HG03521 (cell line): ENCODE results near the gene UGT1A10.

Source experiments
- ATAC-seq: cut with Tn5 transposase; IDR thresholded peaks from one replicate; pipeline ENCODE4 v1.9.1; 2021; ENCODE audit warnings: mild to moderate bottlenecking, moderate library complexity; ENCODE audit not compliant: unreplicated experiment

Gene UGT1A10

GRCh38 chr2:233768076-233768475, 131.8 kb downstream of the UGT1A10 start:
- no peak for ATAC-seq

- no peak for ATAC-seq
These were observed 133.0 kb downstream of the UGT1A10 start for GRCh38 chr2:233769260-233769659.

- no peak for ATAC-seq
These were observed 135.9 kb downstream of the UGT1A10 start for GRCh38 chr2:233772153-233772552.

- no peak for ATAC-seq
These were observed 136.3 kb downstream of the UGT1A10 start for GRCh38 chr2:233772583-233772982.

GRCh38 chr2:233773854-233774253, 137.6 kb downstream of the UGT1A10 start:
- no peak for ATAC-seq

GRCh38 chr2:233775414-233775813, 139.2 kb downstream of the UGT1A10 start:
- ATAC-seq: no peak

- no peak for ATAC-seq
These were observed 141.8 kb downstream of the UGT1A10 start, which contains the start of gene MROH2A for GRCh38 chr2:233778030-233778429. Gene MROH2A, plus strand, starts transcription at chr2:233778330. Its CDS starts 1,029 bp downstream, at chr2:233779359.

GRCh38 chr2:233779722-233780121, 143.5 kb downstream of the UGT1A10 start:
- ATAC-seq: no peak

- no peak for ATAC-seq
These were observed 144.5 kb downstream of the UGT1A10 start for GRCh38 chr2:233780771-233781170.

GRCh38 chr2:233789554-233789953, 153.3 kb downstream of the UGT1A10 start:
- no peak for ATAC-seq

- ATAC-seq: no peak
These were observed 155.1 kb downstream of the UGT1A10 start for GRCh38 chr2:233791151-233791882.

GRCh38 chr2:233791883-233792329, 155.7 kb downstream of the UGT1A10 start:
- no peak for ATAC-seq

GRCh38 chr2:233792720-233793119, 156.5 kb downstream of the UGT1A10 start:
- ATAC-seq: no peak

- no peak for ATAC-seq
These were observed 157.3 kb downstream of the UGT1A10 start for GRCh38 chr2:233793465-233794127.

GRCh38 chr2:233794128-233794658, 157.9 kb downstream of the UGT1A10 start:
- no peak for ATAC-seq

GRCh38 chr2:233795735-233796171, 159.5 kb downstream of the UGT1A10 start:
- no peak for ATAC-seq

GRCh38 chr2:233796254-233796653, 160.0 kb downstream of the UGT1A10 start:
- no peak for ATAC-seq

- no peak for ATAC-seq
These were observed 162.3 kb downstream of the UGT1A10 start for GRCh38 chr2:233798335-233799086.

GRCh38 chr2:233799087-233799665, 162.9 kb downstream of the UGT1A10 start:
- no peak for ATAC-seq

- ATAC-seq: no peak
These were observed 163.5 kb downstream of the UGT1A10 start for GRCh38 chr2:233799716-233800115.

- ATAC-seq: no peak
These were observed 164.0 kb downstream of the UGT1A10 start for GRCh38 chr2:233800208-233800607.
